Cardiac muscle cell (in vitro differentiated cells and primary cell): ENCODE data around the gene MYH9. TPM values are rescaled to one million over a fixed set of nuclear protein-coding genes. Genes with fewer than 3 reads are reported as not detected.

Experiments used
- DNase-seq, 2 donors: peaks; one replicate each; pipeline versions ENCODE4 v3.0.0 to v3.0.0-alpha.2; 2010 to 2017; ENCODE audit warnings: low read depth in 1 of 2, low spot score in 1 of 2
- H3K27ac ChIP-seq: fragments of 200-600 bp; sonication (generic); 2 replicates; pipeline ENCODE4 v1.5.1; 2016
- H3K27me3 ChIP-seq: fragments of 200-600 bp; sonication (generic); 2 replicates; pipeline ENCODE4 v1.6.0; 2016; ENCODE audit warnings: control low read depth
- H3K36me3 ChIP-seq: fragments of 200-600 bp; sonication (generic); 2 replicates; pipeline ENCODE4 v1.5.1; 2016; ENCODE audit warnings: control low read depth
- H3K4me1 ChIP-seq: fragments of 200-600 bp; sonication (generic); 2 replicates; pipeline ENCODE4 v1.8.1; 2017; ENCODE audit warnings: low read depth, mild to moderate bottlenecking, mixed run types
- H3K4me3 ChIP-seq: fragments of 200-600 bp; sonication (generic); 2 replicates; pipeline ENCODE4 v1.5.1; 2016; ENCODE audit warnings: mild to moderate bottlenecking
- H3K9me3 ChIP-seq: fragments of 200-600 bp; sonication (generic); 2 replicates; pipeline ENCODE4 v1.5.1; 2017; ENCODE audit warnings: low read depth, mild to moderate bottlenecking, control low read depth
- polyA plus RNA-seq: library from polyadenylated mRNA; unstranded; fragments of >200 nt; fragmentation: Nextera tagmentation; extraction: Ambion mirVana; gene quantifications from 2 replicates; pipeline ENCODE4 v1.2.1, GENCODE V29; 2016
- total RNA-seq: library from RNA; depleted of rRNA; stranded (reverse); fragments of >200 nt; gene quantifications from 2 replicates; pipeline ENCODE4 v1.2.3, GENCODE V29; 2016
- TF ChIP-seq, protein P1 (sequence below): IDR thresholded peaks from 2 replicates; pipeline ENCODE4 v1.5.1; 2012; ENCODE audit warnings: low read depth, mild to moderate bottlenecking, low read length

MYH9 gene
- total and polyA plus RNA-seq, 2 experiments from 2014 or later = 88.7 to 174 TPM

DNA sequence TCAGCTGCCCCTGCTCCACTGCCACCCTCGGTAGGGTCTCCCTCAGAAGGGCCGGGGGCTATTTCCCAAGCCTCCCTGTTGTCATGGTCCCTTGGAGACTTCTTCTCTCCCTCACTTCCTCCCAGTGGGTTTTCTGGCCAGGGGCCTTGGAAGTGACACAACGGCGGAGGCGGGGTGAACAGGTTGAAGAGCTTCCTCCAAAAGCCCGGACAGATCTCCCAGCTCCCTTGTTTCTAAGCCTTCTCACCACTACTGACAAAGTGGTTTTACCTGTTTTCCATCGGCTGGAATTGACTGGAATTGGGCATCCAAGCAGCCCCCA is 14.5 kb downstream of the MYH9 start:
- no peak for DNase-seq
- Histone ChIP-seq H3K4me3 (no peak overlapping the region), H3K4me1 (peaks cover 47% of the 10 kb centered on the region), H3K27ac (peak overlapping the region; percentile 76), H3K9me3 (no peaks in the 10 kb centered on the region), H3K36me3 (no peaks in the 10 kb centered on the region), H3K27me3 (no peaks in the 10 kb centered on the region)
- TF ChIP-seq, protein P1, sequence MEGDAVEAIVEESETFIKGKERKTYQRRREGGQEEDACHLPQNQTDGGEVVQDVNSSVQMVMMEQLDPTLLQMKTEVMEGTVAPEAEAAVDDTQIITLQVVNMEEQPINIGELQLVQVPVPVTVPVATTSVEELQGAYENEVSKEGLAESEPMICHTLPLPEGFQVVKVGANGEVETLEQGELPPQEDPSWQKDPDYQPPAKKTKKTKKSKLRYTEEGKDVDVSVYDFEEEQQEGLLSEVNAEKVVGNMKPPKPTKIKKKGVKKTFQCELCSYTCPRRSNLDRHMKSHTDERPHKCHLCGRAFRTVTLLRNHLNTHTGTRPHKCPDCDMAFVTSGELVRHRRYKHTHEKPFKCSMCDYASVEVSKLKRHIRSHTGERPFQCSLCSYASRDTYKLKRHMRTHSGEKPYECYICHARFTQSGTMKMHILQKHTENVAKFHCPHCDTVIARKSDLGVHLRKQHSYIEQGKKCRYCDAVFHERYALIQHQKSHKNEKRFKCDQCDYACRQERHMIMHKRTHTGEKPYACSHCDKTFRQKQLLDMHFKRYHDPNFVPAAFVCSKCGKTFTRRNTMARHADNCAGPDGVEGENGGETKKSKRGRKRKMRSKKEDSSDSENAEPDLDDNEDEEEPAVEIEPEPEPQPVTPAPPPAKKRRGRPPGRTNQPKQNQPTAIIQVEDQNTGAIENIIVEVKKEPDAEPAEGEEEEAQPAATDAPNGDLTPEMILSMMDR = no peak

DNA sequence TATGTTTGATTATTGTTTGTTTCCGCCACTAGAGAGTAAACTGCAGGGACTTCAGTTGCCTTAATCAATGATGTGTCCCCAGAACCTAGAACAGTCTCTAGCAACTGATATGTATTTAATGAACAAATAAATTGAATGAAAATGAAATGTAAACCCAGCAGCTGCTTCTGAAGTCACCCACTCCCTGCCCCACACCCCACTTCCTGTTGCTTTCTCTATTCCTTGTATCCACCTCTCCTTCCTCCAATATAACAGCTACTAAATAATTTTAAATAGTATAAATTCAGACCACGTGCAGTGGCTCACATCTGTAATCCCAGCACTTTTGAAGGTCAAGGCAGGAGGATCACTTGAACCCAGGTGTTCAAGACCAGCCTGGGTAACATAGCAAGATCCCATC is 15.8 kb downstream of the MYH9 start:
- H3K27ac ChIP-seq = peak overlapping the region; percentile 97
- H3K9me3 ChIP-seq = no peaks in the 10 kb centered on the region
- H3K36me3 ChIP-seq = no peaks in the 10 kb centered on the region
- TF ChIP-seq, protein P1 = no peak
- H3K4me3 ChIP-seq = no peak overlapping the region
- DNase-seq = no peak
- H3K27me3 ChIP-seq = no peaks in the 10 kb centered on the region
- H3K4me1 ChIP-seq = peaks cover 58% of the 10 kb centered on the region

DNA sequence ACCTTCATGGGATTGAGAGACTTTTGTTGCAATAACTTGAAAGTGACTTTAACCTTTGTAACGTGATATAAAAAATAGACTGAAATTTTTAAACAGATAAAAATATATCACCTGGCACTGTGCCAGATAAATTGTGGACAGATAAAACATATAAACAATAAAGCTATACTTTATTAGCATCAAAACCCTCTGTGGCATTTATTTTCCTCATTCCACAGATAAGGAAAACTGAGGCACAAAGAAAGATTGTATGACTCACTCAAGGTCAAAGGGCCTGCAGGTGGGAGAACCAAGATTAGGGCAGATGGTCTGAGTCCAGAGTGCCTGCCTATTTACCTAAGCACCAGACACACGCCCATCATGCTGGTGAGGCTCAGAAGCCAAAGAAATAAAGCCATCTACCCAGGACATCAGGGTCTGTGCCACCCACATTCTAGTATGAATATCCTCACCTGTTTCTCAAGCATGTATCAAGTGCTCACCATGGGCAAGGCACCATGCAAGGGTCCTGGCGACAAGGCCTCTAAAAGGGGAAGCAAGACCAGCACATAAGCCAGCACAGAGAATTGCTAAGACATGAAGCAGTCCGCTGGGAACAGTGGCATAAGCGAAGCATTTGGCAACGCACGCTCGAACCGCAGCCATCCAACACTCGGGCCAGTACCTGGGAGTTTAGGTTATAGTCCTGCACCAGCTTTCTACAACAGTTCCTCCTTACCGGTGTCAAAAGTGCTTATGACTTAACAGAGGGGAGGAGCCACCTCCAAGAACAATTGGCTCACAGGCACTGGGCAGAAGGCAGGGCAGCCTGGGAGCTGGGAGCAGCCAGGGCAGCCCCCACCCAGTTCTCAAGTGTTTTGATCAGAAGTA is 17.6 kb downstream of the MYH9 start:
- no peaks in the 10 kb centered on the region for H3K9me3 ChIP-seq
- H3K4me3 ChIP-seq = no peak overlapping the region
- H3K4me1 ChIP-seq = peaks cover 74% of the 10 kb centered on the region
- TF ChIP-seq, protein P1 = no peak
- no peaks in the 10 kb centered on the region for H3K27me3 ChIP-seq
- H3K27ac ChIP-seq = peak overlapping the region; percentile 97
- H3K36me3 ChIP-seq = no peaks in the 10 kb centered on the region
- DNase-seq = peak; percentile 64 to 77

DNA sequence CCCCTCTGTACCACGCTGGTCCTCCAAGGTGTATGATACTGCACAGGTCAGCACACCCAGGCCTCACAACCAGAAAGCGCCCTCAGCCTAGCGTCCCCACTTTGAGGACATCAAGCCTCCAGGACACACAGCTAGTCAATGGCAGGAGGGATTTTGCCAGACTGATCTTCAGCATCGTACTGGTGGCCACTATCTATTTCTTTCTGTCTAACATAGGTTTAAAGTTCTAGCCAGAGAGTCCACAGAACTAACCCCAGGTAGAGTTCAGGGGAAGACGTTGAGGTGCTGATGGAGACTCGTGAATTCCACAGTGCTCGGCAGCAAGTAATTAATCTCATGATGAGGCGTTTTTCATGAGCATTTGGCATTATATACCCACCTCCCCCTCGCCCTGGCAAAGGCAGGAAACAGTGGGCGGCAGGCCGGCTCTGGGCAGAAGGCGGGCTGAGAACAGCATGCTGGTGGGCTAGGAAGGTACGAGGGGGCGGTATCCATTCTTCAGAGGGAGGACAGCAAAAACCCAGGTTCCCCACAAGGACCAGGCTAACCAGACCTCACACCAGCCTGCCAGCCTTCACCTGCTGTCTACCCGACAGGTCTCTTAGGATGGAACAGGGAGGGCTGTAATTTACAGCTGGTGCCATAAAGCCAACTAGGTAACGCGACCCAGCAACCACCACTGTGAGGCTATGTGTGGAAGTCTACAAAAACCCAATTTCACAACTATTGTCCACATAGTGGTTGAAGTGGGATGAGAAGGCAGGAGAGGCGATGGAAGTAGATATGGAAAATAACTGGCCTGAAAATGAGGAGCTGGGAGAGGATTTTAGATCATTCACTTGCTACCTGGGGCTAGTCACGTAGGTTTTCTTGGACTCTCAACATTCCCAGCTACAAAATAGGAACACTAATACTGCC is 18.5 kb downstream of the MYH9 start:
- Histone ChIP-seq H3K27me3 (no peaks in the 10 kb centered on the region), H3K4me1 (peaks cover 80% of the 10 kb centered on the region), H3K9me3 (no peaks in the 10 kb centered on the region), H3K36me3 (no peaks in the 10 kb centered on the region), H3K27ac (peak overlapping the region; percentile 97), H3K4me3 (no peak overlapping the region)
- TF ChIP-seq, protein P1 = no peak
- DNase-seq = no peak

DNA sequence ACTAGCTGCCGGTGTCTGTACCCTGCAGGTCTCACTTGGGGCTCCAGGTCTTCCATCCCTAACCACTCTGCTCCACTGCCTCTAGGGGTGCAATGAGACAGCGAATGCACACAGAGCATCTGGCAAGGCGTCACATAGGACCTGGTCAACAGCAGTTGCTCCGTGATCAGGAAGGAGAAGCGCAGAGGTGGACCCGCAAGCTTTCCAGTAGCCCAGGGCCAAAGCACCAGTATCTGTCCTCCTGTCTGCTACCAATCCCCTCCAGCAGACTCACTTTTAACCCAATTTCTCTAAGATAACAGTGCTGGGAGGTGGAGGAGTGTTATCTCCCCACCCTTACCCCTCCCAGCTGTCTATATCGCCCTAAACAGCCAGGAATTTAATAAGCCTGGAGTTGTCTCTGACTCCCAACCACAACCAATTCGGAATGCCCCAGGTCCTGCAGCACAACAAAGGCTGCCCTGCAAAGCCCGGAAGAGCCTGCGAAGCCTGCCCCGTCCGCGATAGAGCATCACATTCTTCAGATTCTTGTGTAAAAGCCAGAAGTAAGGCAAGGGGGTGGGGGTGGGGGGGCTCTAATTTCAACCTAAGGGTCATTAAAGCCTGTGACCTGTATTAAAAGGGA is 19.3 kb downstream of the MYH9 start:
- TF ChIP-seq, protein P1 = peak; percentile 28
- H3K4me1 ChIP-seq = peaks cover 84% of the 10 kb centered on the region
- no peak overlapping the region for H3K4me3 ChIP-seq
- peak; percentile 76 to 91 for DNase-seq
- no peaks in the 10 kb centered on the region for H3K9me3 ChIP-seq
- peak overlapping the region; percentile 97 for H3K27ac ChIP-seq
- no peaks in the 10 kb centered on the region for H3K27me3 ChIP-seq
- H3K36me3 ChIP-seq = no peaks in the 10 kb centered on the region
